GM13977 (cell line): ENCODE data around the gene RPL13.

Experiments used
- DNase-seq: peaks from one replicate; pipeline ENCODE4 v3.0.0; 2012; ENCODE audit warnings: low spot score
- CTCF ChIP-seq: IDR thresholded peaks from 2 replicates; pipeline ENCODE4 v1.5.1; 2012; ENCODE audit warnings: mild to moderate bottlenecking, control low read depth; ENCODE audit not compliant: insufficient read depth; ENCODE audit errors: extremely low read depth, missing control alignments
- in situ Hi-C: fragments of 300-500 bp; cut with MboI; formaldehyde crosslinking; loops from one replicate; pipeline ENCODE4 v1.12.0; 2022; ENCODE audit warnings: low sequenced_read_pairs, low pct_unique_long_range_greater_than_20kb, mixed read lengths, inconsistent platforms; ENCODE audit not compliant: unreplicated experiment

RPL13 gene

GRCh38 chr16:89547291-89547690 lies 13.2 kb upstream of the RPL13 start:
- DNase-seq, result no peak
- TF ChIP-seq CTCF, result no peak
- in situ Hi-C loops, result no loop called here

GRCh38 chr16:89547860-89548259 lies 12.6 kb upstream of the RPL13 start:
- in situ Hi-C loops, result no loop called here
- TF ChIP-seq CTCF, result no peak
- DNase-seq, result no peak

GRCh38 chr16:89548344-89549006 lies 12.0 kb upstream of the RPL13 start:
- no peak for TF ChIP-seq CTCF
- no peak for DNase-seq
- in situ Hi-C loops, result no loop called here

GRCh38 chr16:89549007-89549700 lies 11.3 kb upstream of the RPL13 start:
- no peak for TF ChIP-seq CTCF
- no peak for DNase-seq
- in situ Hi-C loops, result no loop called here

- in situ Hi-C loops, result no loop called here
- no peak for DNase-seq
- TF ChIP-seq CTCF, result no peak
These were observed 10.0 kb upstream of the RPL13 start for GRCh38 chr16:89550421-89551007.

- DNase-seq, result no peak
- in situ Hi-C loops, result no loop called here
- no peak for TF ChIP-seq CTCF
These were observed 8.2 kb upstream of the RPL13 start for GRCh38 chr16:89552329-89552728.
